IPS-18a (cell line): ENCODE results near the gene MT1A.

Source experiments
- H3K27ac ChIP-seq: one replicate; pipeline ENCODE4 v1.5.1; 2013; ENCODE audit warnings: low read length
- H3K27me3 ChIP-seq: one replicate; pipeline ENCODE4 v1.6.1; 2013; ENCODE audit warnings: mild to moderate bottlenecking, low read length; ENCODE audit not compliant: control insufficient read depth, insufficient read depth
- H3K36me3 ChIP-seq: one replicate; pipeline ENCODE4 v1.6.1; 2013; ENCODE audit warnings: low read depth, low read length; ENCODE audit not compliant: control insufficient read depth
- H3K4me1 ChIP-seq: one replicate; pipeline ENCODE4 v1.6.1; 2013; ENCODE audit warnings: low read depth, low read length; ENCODE audit not compliant: control insufficient read depth
- H3K4me3 ChIP-seq: one replicate; pipeline ENCODE4 v1.5.1; 2013; ENCODE audit warnings: low read length
- H3K9ac ChIP-seq: one replicate; pipeline ENCODE4 v1.6.1; 2013; ENCODE audit warnings: mild to moderate bottlenecking, low read length, moderate library complexity
- H3K9me3 ChIP-seq: one replicate; pipeline ENCODE4 v1.6.1; 2013; ENCODE audit warnings: low read depth, low read length; ENCODE audit not compliant: control insufficient read depth

MT1A gene

GRCh38 chr16:56688762-56689161 lies 50.3 kb downstream of the MT1A start:
- H3K9ac ChIP-seq: no peak overlapping the region
- H3K9me3 ChIP-seq: no peaks in the 10 kb centered on the region
- no peaks in the 10 kb centered on the region for H3K27me3 ChIP-seq
- no peak overlapping the region for H3K27ac ChIP-seq
- no peaks in the 10 kb centered on the region for H3K36me3 ChIP-seq
- H3K4me3 ChIP-seq: no peak overlapping the region
- no peaks in the 10 kb centered on the region for H3K4me1 ChIP-seq

GRCh38 chr16:56689171-56689570 lies 50.7 kb downstream of the MT1A start:
- no peaks in the 10 kb centered on the region for H3K9me3 ChIP-seq
- H3K27ac ChIP-seq: no peak overlapping the region
- H3K4me1 ChIP-seq: no peaks in the 10 kb centered on the region
- H3K4me3 ChIP-seq: no peak overlapping the region
- H3K9ac ChIP-seq: no peak overlapping the region
- no peaks in the 10 kb centered on the region for H3K36me3 ChIP-seq
- H3K27me3 ChIP-seq: no peaks in the 10 kb centered on the region
